ENCODE measurements around the gene SVIL.

Gene SVIL

GRCh38 chr10:29533696-29534285 is 101.0 kb downstream of the SVIL start:
- H3K9me3 ChIP-seq (ENCODE audit: insufficient read depth, low read depth, low read length): no peaks in the 10 kb centered on the region
- peaks cover 3 to 4% of the 10 kb centered on the region in 2 experiments for H3K4me1 ChIP-seq (ENCODE audit: control insufficient read depth in 1 of 2, insufficient read depth in 2 of 2, low read length in 2 of 2)
- peaks cover 10 to 15% of the 10 kb centered on the region in 2 experiments for H3K36me3 ChIP-seq (ENCODE audit: control insufficient read depth in 1 of 2, insufficient read depth in 2 of 2, low read length in 2 of 2)
- no peak overlapping the region for H3K14ac ChIP-seq (ENCODE audit: low read length)
- H3K4me3 ChIP-seq (ENCODE audit: low read depth, low read length): no peak overlapping the region
- no peak overlapping the region for H2BK5ac ChIP-seq (ENCODE audit: low read depth, low read length, poor library complexity)
- no peak overlapping the region for H2BK12ac ChIP-seq (ENCODE audit: low read length)
- no peaks in the 10 kb centered on the region for H3K27me3 ChIP-seq (ENCODE audit: insufficient read depth, low read length)
- no peak overlapping the region for H3K23ac ChIP-seq (ENCODE audit: low read length)
- no peaks in the 10 kb centered on the region for H3K79me2 ChIP-seq (ENCODE audit: control insufficient read depth, insufficient read depth, low read length, poor library complexity)
- no peak overlapping the region for H4K91ac ChIP-seq (ENCODE audit: low read depth, low read length)
- no CpG with 5 or more reads among the region's 7 CpGs for WGBS (ENCODE audit: extremely low coverage, insufficient coverage, insufficient read length)
- H3K79me1 ChIP-seq (ENCODE audit: low read length): peaks cover 2% of the 10 kb centered on the region
- H4K12ac ChIP-seq (ENCODE audit: low read depth, low read length): no peak overlapping the region
- H3K4me2 ChIP-seq (ENCODE audit: low read length): no peak overlapping the region
- H2AK5ac ChIP-seq (ENCODE audit: low read length): no peak overlapping the region
- H3K27ac ChIP-seq (ENCODE audit: low read depth, low read length): no peak overlapping the region
- H3K9ac ChIP-seq (ENCODE audit: low read length): no peak overlapping the region
- no peak for DNase-seq
- no peak overlapping the region for H2BK120ac ChIP-seq (ENCODE audit: insufficient read depth, low read length, poor library complexity)
- H4K8ac ChIP-seq (ENCODE audit: low read depth, low read length): no peak overlapping the region
- no peak overlapping the region for H2AFZ ChIP-seq (ENCODE audit: insufficient read depth, low read length, poor library complexity)
- no peak overlapping the region for H3K18ac ChIP-seq (ENCODE audit: low read length)
- no peak overlapping the region for H3K4ac ChIP-seq (ENCODE audit: low read depth, low read length)

GRCh38 chr10:29533046-29533445 is 101.7 kb downstream of the SVIL start:
- Histone ChIP-seq H4K12ac (ENCODE audit: low read depth, low read length) (no peak overlapping the region), H3K9ac (ENCODE audit: low read length) (no peak overlapping the region), H3K79me1 (ENCODE audit: low read length) (peaks cover 2% of the 10 kb centered on the region), H4K8ac (ENCODE audit: low read depth, low read length) (no peak overlapping the region), H3K79me2 (ENCODE audit: control insufficient read depth, insufficient read depth, low read length, poor library complexity) (no peaks in the 10 kb centered on the region), H3K14ac (ENCODE audit: low read length) (no peak overlapping the region), H3K36me3 (ENCODE audit: control insufficient read depth in 1 of 2, insufficient read depth in 2 of 2, low read length in 2 of 2) (peaks cover 11 to 13% of the 10 kb centered on the region in 2 experiments), H2AFZ (ENCODE audit: insufficient read depth, low read length, poor library complexity) (no peak overlapping the region), H3K27ac (ENCODE audit: low read depth, low read length) (no peak overlapping the region), H3K27me3 (ENCODE audit: insufficient read depth, low read length) (no peaks in the 10 kb centered on the region), H3K18ac (ENCODE audit: low read length) (no peak overlapping the region), H2BK12ac (ENCODE audit: low read length) (no peak overlapping the region), H3K4ac (ENCODE audit: low read depth, low read length) (no peak overlapping the region), H2BK5ac (ENCODE audit: low read depth, low read length, poor library complexity) (no peak overlapping the region), H3K9me3 (ENCODE audit: insufficient read depth, low read depth, low read length) (no peaks in the 10 kb centered on the region), H4K91ac (ENCODE audit: low read depth, low read length) (no peak overlapping the region), H2AK5ac (ENCODE audit: low read length) (no peak overlapping the region), H3K23ac (ENCODE audit: low read length) (no peak overlapping the region), H3K4me1 (ENCODE audit: control insufficient read depth in 1 of 2, insufficient read depth in 2 of 2, low read length in 2 of 2) (peaks cover 3 to 4% of the 10 kb centered on the region in 2 experiments), H2BK120ac (ENCODE audit: insufficient read depth, low read length, poor library complexity) (no peak overlapping the region), H3K4me3 (ENCODE audit: low read depth, low read length) (no peak overlapping the region), H3K4me2 (ENCODE audit: low read length) (no peak overlapping the region)
- no peak for DNase-seq
- WGBS (ENCODE audit: extremely low coverage, insufficient coverage, insufficient read length): no CpG with 5 or more reads among the region's 14 CpGs

GRCh38 chr10:29532256-29532878 is 102.4 kb downstream of the SVIL start:
- Histone ChIP-seq H4K12ac (ENCODE audit: low read depth, low read length) (no peak overlapping the region), H3K4me1 (ENCODE audit: control insufficient read depth in 1 of 2, insufficient read depth in 2 of 2, low read length in 2 of 2) (peaks cover 3 to 4% of the 10 kb centered on the region in 2 experiments), H3K14ac (ENCODE audit: low read length) (no peak overlapping the region), H3K4me3 (ENCODE audit: low read depth, low read length) (no peak overlapping the region), H4K91ac (ENCODE audit: low read depth, low read length) (no peak overlapping the region), H3K79me2 (ENCODE audit: control insufficient read depth, insufficient read depth, low read length, poor library complexity) (no peaks in the 10 kb centered on the region), H3K4me2 (ENCODE audit: low read length) (no peak overlapping the region), H3K9me3 (ENCODE audit: insufficient read depth, low read depth, low read length) (no peaks in the 10 kb centered on the region), H2AFZ (ENCODE audit: insufficient read depth, low read length, poor library complexity) (no peak overlapping the region), H2BK120ac (ENCODE audit: insufficient read depth, low read length, poor library complexity) (no peak overlapping the region), H2BK5ac (ENCODE audit: low read depth, low read length, poor library complexity) (no peak overlapping the region), H4K8ac (ENCODE audit: low read depth, low read length) (no peak overlapping the region), H3K27me3 (ENCODE audit: insufficient read depth, low read length) (no peaks in the 10 kb centered on the region), H3K4ac (ENCODE audit: low read depth, low read length) (no peak overlapping the region), H3K9ac (ENCODE audit: low read length) (no peak overlapping the region), H3K23ac (ENCODE audit: low read length) (no peak overlapping the region), H3K27ac (ENCODE audit: low read depth, low read length) (no peak overlapping the region), H2BK12ac (ENCODE audit: low read length) (no peak overlapping the region), H2AK5ac (ENCODE audit: low read length) (no peak overlapping the region), H3K79me1 (ENCODE audit: low read length) (peaks cover 2% of the 10 kb centered on the region), H3K36me3 (ENCODE audit: control insufficient read depth in 1 of 2, insufficient read depth in 2 of 2, low read length in 2 of 2) (peaks cover 11 to 13% of the 10 kb centered on the region in 2 experiments), H3K18ac (ENCODE audit: low read length) (no peak overlapping the region)
- no peak for DNase-seq
- WGBS (ENCODE audit: extremely low coverage, insufficient coverage, insufficient read length): no CpG with 5 or more reads among the region's 19 CpGs

- no peaks in the 10 kb centered on the region for H3K79me2 ChIP-seq (ENCODE audit: control insufficient read depth, insufficient read depth, low read length, poor library complexity)
- no peak overlapping the region for H3K27ac ChIP-seq (ENCODE audit: low read depth, low read length)
- no peak overlapping the region for H2BK5ac ChIP-seq (ENCODE audit: low read depth, low read length, poor library complexity)
- DNase-seq: no peak
- no peaks in the 10 kb centered on the region for H3K4me1 ChIP-seq (ENCODE audit: control insufficient read depth in 1 of 2, insufficient read depth in 2 of 2, low read length in 2 of 2)
- H2BK12ac ChIP-seq (ENCODE audit: low read length): no peak overlapping the region
- WGBS (ENCODE audit: extremely low coverage, insufficient coverage, insufficient read length): no CpG with 5 or more reads among the region's 9 CpGs
- H4K91ac ChIP-seq (ENCODE audit: low read depth, low read length): no peak overlapping the region
- no peak overlapping the region for H3K23ac ChIP-seq (ENCODE audit: low read length)
- peaks cover 16 to 17% of the 10 kb centered on the region in 2 experiments for H3K36me3 ChIP-seq (ENCODE audit: control insufficient read depth in 1 of 2, insufficient read depth in 2 of 2, low read length in 2 of 2)
- H3K9ac ChIP-seq (ENCODE audit: low read length): no peak overlapping the region
- H3K4me3 ChIP-seq (ENCODE audit: low read depth, low read length): no peak overlapping the region
- no peak overlapping the region for H2AFZ ChIP-seq (ENCODE audit: insufficient read depth, low read length, poor library complexity)
- no peaks in the 10 kb centered on the region for H3K9me3 ChIP-seq (ENCODE audit: insufficient read depth, low read depth, low read length)
- H3K18ac ChIP-seq (ENCODE audit: low read length): no peak overlapping the region
- no peak overlapping the region for H3K4ac ChIP-seq (ENCODE audit: low read depth, low read length)
- H2AK5ac ChIP-seq (ENCODE audit: low read length): no peak overlapping the region
- no peak overlapping the region for H4K12ac ChIP-seq (ENCODE audit: low read depth, low read length)
- no peaks in the 10 kb centered on the region for H3K79me1 ChIP-seq (ENCODE audit: low read length)
- H4K8ac ChIP-seq (ENCODE audit: low read depth, low read length): no peak overlapping the region
- H3K14ac ChIP-seq (ENCODE audit: low read length): no peak overlapping the region
- H3K27me3 ChIP-seq (ENCODE audit: insufficient read depth, low read length): no peaks in the 10 kb centered on the region
- no peak overlapping the region for H2BK120ac ChIP-seq (ENCODE audit: insufficient read depth, low read length, poor library complexity)
- no peak overlapping the region for H3K4me2 ChIP-seq (ENCODE audit: low read length)
These were observed 104.4 kb downstream of the SVIL start for GRCh38 chr10:29530112-29530976.

All from trophoblast cell (in vitro differentiated cells and primary cell).